Stimulated activated CD4-positive, alpha-beta T cell treated with anti-CD3 and anti-CD28 coated beads, Interleukin-1b, Interleukin-23, amount 100 ng/mL, for 24 hours (primary cell): ENCODE measurements around the gene ARHGEF37.
"Not testable (repeated sequence)": the region's sequence is repeated elsewhere in the genome, so short reads cannot be mapped to it uniquely, and the experiment has no call there.

Source experiments
- DNase-seq, 4 experiments: peaks; one replicate each; pipeline ENCODE4 v3.0.0-alpha.2; 2020; ENCODE audit warnings: low read depth in 4 of 4, low spot score in 1 of 4

Gene ARHGEF37, protein sequence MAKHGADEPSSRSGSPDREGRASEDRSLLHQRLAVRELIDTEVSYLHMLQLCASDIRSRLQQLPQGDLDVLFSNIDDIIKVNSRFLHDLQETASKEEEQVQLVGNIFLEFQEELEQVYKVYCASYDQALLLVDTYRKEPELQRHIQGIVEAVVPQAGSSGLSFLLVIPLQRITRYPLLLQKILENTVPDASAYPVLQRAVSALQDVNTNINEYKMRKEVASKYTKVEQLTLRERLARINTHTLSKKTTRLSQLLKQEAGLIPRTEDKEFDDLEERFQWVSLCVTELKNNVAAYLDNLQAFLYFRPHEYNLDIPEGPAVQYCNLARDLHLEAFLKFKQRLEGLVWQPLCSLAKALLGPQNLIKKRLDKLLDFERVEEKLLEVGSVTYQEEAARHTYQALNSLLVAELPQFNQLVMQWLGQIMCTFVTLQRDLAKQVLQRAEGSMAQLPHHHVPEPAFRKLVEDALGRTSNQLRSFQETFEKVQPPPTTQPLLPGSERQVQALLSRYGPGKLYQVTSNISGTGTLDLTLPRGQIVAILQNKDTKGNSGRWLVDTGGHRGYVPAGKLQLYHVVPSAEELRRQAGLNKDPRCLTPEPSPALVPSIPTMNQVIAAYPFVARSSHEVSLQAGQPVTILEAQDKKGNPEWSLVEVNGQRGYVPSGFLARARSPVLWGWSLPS

DNA sequence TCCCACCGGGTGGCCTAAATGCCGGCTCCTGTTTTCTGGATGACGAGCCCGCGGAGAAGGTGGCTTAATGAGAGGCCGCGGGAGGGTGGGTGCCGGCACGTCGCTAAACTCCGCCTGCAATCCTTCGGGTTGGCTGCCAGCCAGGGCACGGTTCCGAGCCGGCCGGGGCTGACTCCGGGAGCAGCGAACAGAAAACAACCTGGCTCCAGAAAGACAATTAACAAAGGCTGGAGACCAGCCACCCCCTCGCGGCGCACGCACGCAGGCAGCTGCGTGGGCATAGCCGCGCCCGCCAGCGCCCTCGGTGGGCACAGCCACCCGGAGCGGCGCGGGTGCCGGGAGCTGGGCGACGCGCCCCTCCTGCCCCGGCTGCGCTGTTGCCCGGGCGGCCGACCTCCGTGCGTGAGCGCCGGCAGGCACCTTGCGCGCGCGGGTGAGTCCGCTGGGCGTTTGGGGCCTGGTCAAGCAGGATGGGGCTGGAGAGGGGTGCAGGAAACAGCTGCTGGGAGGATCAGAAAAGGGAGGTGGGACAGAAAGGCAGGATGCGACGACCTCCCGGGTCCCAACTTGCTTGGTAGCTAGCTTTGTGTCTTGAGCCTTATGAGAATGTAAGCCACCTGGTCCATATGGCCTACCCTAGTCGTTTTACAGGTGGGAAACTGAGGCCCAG lies at the start of gene ARHGEF37:
Gene ARHGEF37 (plus strand): TSS at position 307 of the 670 bp plus-strand sequence. CDS start 16,272 bp downstream, outside the sequence.
- peak; percentile 12 to 37 (median 32) for DNase-seq

DNA sequence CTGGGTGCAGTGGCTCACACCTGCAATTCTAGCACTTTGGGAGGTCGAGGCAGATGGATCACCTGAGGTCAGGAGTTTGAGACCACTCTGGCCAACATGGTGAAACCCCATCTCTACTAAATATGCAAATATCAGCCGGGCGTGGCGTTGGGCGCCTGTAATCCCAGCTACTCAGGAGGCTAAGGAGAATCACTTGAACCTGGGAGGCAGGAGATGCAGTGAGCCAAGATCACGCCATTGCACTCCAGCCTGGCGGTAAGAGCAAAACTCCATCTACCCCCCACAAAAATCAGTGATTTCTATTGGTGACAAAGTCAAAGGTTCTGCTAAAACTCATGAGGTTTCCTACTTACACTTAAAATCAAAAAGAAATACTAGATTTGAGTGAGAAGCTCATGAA lies 48.9 kb upstream of the ARHGEF37 start:
- no peak for DNase-seq

DNA sequence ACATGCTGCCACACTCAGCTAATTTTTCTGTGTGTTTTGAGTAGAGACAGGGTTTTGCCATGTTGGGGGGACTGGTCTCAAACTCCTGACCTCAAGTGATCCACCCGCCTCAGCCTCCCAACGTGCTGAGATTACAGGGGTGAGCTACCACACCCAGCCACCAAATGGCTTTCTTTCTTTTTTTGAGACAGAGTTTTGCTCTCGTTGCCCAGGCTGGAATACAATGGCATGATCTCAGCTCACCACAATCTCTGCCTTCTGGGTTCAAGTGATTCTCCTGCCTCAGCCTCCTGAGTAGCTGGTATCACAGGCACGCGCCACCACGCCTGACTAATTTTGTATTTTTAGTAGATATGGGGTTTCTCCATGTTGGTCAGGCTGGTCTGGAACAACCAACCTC lies 45.5 kb upstream of the ARHGEF37 start:
- DNase-seq = not testable (repeated sequence)

DNA sequence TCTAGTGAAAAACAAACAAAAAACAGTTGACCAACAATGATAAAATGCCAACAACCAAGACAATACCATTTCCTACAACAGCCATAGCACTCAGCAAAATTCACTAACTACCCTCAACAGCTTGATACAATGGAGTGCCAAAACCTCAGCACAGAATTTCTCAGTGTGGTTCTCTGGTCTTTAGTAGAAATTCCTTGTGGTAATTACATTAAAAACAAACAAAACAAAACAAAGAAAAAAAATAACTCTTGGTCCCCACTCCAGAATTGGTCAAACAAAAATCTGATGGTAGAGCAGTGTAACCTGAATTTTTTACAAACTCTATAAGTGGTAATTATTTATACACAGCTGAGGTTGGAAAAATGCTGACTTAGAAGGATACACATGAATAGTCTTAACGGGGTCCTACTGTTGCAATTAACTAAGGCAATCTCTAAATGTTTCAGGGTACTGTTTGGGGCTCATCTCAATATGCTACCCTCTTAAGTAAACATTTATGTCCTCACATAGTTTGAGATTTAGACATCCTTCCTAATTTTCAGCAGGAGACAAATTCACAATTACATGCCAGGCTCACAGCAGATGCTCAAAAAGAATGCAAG lies 43.8 kb upstream of the ARHGEF37 start:
- no peak for DNase-seq

DNA sequence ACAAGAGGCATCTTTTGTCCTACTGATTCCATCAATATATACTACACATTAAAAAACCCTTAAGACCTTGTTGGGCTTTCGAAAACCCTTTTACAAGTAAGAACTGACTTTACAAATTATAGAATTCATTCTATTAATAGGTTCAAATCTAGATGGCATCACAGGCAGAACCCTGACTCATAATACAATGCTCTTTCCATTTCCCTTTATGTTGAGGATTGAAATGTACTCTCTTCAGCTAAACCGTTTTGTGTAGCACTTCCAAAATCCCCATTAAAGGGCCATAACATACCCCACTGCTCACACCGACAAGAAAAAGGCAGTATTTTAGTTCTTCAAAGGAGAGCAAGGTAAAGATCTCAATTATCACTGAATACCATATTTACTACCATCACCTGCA lies 41.2 kb upstream of the ARHGEF37 start:
- DNase-seq = no peak

DNA sequence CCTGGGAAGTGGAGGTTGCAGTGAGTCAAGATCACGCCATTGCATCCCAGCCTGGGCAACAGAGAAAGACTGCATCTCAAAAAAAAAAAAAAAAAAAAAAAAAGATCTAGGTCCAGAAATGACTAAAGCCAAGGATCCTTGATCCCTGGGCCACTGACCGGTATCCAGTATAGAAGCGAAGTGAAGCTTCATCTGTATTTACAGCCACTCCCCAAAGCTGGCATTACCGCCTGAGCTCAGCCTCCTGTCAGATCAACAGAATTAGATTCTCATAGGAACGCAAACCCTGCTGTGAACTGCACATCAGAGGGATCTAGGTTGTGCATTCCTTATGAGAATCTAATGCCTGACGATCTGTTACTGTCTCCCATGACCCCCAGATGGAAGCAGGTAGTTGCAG lies 39.4 kb upstream of the ARHGEF37 start:
- no peak for DNase-seq

DNA sequence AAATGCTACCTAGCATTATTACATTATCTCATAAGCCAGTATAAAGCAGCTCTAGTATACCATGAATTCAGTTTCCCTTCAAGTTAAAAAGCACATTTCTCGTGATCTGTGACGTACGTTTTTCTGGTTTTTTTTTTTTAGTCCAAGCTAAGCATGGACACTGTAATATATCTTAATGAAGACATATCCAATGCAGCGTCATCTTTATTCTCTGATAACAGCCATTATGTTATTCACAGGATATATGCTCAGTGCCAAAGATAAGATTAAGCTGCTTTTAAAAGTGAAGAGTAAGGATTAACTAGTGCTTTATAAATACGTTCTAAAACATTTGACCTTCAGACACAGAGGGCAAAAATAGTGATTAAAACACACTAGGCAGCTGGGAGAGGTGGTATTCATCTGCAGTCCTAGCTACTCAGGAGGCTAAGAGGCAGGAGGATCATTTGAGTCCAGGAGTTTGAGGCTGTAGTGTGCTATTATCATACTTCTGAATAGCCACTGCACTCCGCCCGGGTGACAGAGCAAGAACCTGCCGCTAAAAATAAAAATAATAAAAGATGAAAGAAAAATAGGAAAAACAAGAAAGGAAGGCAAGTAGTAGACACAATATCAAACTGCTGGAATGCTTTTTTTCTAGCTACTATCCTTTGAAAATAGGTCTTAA lies 37.8 kb upstream of the ARHGEF37 start:
- DNase-seq = no peak

DNA sequence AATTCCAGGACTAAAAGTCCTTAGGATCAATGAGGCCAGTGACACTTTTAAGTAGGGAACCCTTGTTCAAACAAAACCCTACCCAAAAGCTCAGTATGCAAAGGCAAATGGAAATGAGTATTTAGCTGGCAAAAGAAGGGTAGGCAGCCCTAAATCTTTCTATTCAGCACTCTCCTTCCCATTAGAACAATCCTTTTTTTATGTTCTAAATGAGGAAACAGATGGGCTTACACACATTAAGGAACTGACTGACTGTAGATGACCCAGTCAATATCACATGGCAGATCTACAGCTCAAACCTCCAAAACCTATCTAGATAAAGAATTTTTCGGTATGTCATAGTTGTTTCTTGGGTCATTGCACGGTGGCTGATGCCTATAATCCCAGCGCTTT lies 37.3 kb upstream of the ARHGEF37 start:
- no peak for DNase-seq

DNA sequence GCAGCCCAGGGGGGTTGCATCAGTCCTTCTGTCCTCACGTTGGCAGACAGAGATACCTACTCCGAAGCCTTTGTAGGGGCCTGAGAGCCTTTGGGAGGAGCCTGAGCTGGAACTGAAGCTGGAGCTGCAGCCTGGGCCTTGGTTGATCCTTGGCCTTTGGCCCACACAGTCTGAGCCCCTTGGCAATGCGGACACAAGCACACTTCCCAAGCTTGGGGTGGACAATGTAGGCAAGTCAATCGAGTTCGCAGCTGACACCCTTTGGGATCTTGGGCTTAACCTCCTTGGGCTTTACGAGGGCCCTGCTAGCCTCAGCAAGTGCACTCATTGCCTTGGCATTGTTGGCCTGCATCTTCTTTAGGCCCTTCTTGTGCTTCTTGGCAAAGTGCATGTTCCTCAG lies 36.0 kb upstream of the ARHGEF37 start:
- DNase-seq = no peak

DNA sequence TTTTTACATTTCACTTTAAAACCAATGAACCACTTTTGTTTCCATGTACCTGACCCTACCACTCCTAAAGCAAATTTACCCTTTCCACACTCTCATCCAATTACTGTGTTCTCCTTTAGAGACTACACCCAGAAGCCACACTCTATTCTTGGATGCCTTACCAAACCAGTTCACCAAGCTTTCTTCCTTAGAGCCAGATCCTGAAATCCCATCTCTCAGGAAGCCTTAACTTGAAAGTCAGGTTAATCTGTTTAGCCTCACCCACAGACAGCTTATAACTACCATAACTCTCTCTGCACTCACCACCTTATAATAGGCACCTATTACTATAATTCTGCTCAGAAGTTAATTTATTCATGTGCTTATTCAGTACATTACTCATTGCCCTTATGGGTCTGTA lies 34.3 kb upstream of the ARHGEF37 start:
- no peak for DNase-seq

DNA sequence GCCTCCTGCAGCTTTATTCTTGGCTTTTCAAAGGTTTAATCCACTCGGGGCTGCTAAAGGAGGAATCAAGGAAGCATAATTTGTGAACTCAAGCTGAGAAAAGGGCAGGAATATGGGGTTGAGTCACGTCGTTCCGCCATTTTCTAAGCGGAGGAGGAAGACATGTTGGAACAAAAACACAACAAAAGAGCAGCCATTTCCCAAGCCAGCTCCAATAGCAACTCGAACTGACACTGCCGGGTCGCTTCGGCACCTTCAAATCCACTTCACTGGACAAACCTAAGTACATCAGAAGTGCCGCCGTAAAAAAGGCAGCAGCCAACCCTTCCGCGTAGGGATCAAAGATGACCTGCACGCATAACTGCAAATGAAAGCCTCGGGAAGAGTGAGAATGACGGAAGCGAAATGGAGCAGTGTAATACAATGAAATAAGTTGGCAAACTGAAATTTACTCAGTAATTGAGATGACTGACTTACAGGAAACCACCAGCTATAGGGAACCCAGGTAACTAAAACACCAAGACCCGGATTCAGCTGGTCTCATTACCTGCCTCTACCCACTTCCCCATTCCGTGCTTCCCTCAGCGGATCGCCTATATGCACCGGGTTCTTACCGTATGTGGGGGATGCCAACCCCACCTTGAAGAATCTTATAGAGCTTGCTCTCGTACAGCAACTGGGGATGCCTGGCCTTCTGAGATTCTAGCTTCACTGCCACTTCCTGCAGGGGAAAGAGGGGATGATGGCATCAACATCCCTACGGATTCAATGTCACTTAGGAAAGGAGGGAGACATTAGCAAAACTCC lies 31.6 kb upstream of the ARHGEF37 start:
- DNase-seq = peak in 1 of 4 experiments; percentile 9

DNA sequence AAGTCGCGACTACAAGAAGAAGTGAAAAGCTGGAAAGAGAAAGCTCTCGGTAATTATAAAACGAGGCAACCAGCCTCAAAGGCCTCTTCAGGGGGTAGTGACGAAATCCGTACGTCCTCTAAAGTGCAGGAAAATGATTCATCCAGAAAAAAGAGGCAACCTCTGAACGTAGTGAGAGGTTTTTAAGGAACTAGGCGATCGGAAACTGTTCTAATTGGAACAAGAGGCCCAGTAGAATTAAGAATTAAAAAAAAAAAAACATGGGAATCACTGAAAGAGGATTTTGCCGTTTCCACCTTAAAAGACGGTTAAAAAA lies 31.1 kb upstream of the ARHGEF37 start:
- no peak for DNase-seq

DNA sequence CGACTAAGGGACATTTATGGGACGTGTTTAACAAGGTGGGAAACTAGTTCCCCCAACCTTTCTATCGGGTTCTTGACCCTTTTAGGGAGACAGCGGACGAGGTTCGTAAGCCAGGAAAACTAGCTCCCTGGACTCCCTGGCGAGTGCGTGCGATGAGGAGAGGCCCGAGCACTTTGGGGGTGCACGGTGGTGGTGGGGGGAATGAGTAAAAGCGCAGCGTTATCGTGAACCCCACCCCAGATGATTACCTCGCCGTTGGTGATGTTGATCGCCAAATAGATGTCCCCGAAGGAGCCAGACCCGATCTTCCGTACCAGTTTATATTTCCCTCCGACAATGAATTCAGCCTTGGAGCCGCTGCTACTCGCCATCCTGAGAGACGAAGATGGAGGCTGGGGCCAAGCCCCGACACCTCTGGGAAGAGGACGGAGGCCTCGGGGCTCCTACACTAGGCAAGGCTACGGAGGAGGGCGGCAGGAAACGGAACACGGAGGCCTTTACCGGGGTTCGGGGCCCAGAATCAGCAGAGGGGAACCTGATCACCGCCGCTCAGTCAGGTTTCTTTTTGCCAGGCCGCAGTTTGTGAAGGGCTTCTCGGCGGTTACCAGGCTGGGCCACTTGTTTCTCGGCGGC lies 30.6 kb upstream of the ARHGEF37 start:
- DNase-seq = no peak

DNA sequence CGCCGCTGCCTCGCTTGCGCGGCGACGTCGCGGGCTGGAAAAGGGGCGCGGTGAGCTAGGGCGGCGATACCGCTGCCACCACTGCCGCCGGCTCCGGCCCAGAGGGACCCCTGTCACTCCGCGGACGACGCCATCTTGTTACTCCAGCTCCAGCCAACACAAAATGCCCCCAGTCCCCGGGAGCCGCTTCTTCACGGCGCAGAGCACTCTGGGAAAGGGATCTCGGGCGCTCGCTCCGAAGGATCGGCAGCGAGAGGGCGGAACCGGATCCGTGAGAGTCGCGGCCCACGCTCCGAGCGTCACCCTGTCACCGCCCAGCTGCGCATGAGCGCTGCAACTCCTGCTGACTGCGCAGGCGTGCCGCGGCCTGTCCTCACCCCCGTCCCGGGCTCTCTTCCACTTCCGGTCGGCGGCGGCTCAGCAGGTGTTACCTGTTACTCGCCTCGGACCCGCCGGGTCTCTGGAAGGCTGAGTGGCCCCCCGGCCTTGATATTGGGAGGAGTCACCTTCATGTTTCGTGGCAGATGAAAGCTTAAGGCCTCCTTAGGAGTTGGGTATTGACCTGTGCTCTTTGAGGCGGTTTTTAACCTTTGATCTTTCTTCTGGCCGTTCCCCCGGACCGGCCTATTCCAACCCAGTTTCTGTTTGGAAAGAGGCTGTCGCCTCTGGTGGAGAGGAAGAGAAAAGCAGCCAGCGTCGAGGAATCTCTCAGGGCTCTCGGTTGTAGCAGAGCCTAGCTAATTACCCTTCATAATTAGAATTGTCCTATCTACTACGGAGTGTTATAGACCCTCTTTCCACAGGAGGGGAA lies 29.9 kb upstream of the ARHGEF37 start, which contains the start of gene CSNK1A1:
Gene CSNK1A1 (minus strand): TSS at position 213 of the 811 bp plus-strand sequence. CDS start 475 bp downstream, outside the sequence.
- peak; percentile 96 to 99 (median 97) for DNase-seq

DNA sequence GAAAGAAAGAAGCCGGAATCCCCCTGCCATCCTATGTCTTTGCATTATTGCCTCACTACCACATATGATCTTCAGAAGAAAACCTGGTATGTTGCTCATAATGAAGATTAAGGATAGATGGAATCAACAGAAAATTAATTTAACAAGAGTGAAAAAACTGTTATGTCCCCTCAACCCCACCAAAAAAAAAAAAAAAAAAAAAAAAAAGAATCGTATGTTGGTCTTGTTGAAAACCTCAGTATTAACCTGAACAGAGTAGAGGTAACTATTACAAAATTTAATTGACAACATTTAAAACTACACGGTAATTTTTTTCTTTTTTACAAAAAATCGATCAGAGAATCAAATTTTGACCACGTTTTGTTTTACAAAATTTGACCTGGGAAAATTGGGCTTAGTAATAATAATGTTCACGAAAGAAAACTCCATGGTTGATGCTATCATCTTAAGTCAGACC lies 29.2 kb upstream of the ARHGEF37 start:
- DNase-seq = no peak

DNA sequence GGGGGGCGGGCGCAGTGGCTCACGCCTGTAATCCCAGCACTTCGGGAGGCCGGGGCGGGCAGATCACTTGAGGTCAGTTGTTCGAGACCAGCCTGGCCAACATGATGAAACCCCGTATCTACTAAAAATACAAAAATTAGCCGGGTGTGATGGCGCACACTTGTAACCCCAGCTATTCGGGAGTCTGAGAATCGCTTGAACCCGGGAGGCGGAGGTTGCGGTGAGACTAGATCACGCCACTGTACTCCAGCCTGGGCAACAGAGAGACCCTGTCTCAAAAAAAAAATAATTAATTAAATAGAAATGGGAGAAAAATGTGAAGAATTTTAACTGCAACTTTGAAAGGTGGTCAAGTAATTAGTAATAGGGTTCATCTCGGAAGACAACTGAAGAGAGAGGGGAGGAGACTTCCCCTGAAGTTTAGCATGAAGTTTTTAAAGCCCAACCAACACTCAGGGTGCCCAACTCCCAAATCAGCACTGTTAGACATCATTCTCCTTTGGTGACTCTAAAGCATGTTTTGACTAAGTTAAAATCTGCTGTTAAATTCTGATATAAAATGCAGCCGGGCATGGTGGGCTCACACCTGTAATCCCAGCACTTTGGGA lies 28.6 kb upstream of the ARHGEF37 start:
- no peak for DNase-seq

DNA sequence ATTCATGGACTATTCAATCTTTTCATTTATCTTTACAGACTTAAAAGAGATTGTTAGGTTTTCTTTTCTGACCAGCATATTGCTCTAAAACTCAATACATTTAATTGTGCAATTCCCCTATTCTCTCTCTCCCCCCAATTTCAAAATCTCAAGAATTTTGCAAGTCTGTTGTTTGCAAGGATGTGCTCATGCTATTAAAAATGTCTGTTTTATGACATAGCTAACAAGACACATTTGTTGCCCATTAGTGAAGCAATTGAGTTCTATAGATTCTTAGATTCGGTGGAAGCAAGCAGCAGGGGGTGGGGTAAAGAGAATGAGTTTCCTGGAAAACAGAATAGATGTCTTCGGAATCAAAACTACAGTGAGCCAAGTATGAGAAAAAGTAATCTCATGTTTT lies 21.6 kb upstream of the ARHGEF37 start:
- no peak for DNase-seq

DNA sequence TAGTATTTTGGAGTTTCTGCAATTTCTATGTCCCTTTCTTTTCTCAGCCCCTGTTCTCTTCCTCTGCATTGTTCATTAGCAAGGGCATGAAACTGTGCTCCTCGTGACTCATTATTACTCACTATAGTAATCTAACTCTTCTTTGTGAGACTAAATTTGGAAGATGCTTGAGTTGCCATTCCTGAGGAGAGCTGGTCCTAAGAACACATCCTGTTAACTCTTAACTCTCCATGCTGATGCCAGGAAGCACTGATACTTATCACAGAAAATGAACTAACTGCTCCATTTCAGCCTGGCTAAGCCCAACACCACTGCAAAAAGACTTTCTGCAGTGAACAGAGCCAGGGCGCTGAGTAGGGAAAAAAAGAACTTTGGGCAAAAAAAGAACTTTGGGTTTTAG lies 19.4 kb upstream of the ARHGEF37 start:
- no peak for DNase-seq
